HG03342 (cell line): ENCODE data around the gene ADARB2.
"Not testable (repeated sequence)": the region's sequence is repeated elsewhere in the genome, so short reads cannot be mapped to it uniquely, and the experiment has no call there.

ENCODE experiments used
- ATAC-seq: cut with Tn5 transposase; IDR thresholded peaks from one replicate; pipeline ENCODE4 v1.9.1; 2021; ENCODE audit warnings: mild to moderate bottlenecking, moderate library complexity; ENCODE audit not compliant: unreplicated experiment

ADARB2 gene

DNA sequence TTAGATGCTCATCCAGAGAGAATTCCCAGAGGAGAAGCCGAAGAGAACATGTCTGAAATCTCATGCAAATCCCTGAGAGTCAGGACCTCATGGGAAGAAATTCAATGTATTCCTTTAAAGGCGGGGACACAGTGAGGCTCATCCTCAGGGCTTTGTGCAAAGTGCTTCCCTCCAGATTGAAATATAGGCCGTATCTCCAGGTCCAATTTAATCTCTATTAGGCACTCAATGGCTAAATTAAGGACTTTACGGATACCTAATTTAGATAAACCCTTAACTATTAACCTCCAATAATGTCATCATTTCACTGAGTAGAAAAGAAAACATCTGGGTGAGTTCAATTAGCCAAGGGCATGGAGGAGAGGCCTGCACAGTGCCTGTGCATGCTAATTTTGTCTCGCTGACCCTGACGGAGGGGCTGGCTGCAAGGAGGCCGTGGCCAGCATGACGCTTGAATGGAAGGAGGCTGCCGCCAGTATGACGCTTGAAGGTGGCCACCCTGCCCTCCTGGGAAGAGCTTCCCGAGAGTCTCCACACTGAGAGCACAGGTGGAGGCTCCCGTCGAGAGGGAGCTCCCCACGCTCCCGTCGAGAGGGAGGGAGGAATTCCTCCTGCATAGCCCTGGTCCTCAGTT lies 287.6 kb downstream of the ADARB2 start:
- no peak for ATAC-seq

GRCh38 chr10:1449021-1449420 lies 288.3 kb downstream of the ADARB2 start:
- no peak for ATAC-seq

GRCh38 chr10:1448252-1448930 lies 288.9 kb downstream of the ADARB2 start:
- no peak for ATAC-seq

- no peak for ATAC-seq
Observed at GRCh38 chr10:1444826-1445225, 292.5 kb downstream of the ADARB2 start.

DNA sequence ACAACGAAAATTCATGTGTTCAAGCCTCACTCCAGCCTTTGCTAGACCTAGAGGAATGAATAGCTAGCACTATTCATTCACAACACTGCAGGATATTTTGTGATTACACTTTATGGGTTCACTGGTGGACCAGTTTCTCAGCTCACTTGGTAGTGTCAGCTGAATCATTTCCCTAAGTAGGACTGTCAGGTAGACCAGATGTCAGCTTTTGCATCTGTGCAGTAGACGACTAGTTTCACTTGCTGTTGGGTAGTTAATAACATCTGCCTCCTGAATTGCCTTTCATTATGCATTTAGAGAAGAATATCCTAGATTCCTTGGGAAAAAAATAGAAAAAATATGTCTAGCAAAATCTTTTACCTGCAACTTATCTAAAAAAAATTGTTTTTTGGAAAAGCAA lies 296.4 kb downstream of the ADARB2 start:
- ATAC-seq: no peak

DNA sequence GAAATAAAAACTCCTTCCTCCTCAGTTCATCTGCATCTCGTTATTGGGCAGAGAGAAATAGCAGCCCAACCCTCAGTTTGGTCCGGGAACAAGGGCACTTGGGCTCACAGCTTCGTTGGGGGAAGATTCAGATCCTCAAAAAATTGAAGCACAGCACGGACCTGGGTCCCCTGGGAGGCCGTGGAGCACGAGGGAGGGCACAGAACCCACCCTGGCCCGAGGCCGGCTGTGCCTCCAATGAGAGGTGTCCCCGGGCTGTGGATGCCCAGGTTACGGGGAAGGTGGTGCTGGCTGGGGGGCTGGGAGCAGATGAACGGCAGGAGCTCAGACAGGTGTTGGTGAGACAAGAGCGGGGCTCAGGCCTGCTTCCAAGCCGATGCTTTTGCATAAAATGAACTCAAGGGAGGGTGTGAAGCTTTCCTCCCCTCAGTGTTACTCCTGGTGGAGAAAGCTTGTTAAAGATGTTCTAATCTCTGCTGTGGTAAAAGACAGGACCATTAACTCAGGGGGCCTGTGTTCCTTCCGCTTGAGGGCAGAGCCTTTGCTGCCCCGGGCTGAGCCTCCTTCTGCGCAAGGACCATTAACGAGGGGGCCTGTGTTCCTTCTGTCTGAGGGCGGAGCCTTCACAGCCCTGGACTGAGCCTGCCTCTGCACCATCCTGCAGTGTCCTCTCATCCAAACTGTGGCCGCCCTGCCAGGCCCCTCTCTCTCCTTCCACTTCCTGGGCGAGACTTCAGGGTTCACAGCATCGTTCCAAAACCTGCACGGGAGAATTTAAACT lies 302.2 kb downstream of the ADARB2 start:
- ATAC-seq: no peak

DNA sequence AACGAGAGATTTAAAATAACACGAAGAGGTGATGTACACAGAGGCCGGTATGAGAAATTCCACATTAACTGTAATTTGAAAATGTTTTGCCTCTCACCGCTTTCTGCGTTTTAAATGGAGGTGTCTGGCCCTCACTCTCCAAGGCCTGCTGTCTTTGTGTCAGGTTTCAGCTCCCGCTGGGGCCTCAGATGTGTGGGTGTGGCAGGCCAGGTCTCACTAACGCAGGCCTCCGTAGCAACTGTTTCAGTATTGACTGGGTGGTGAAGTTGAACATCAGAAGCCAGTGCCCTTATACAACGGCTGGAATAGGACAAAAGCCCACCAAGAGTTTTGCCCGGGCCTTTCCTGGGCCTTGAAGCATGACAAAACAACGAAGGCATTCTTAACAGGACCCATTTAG lies 303.1 kb downstream of the ADARB2 start:
- no peak for ATAC-seq

DNA sequence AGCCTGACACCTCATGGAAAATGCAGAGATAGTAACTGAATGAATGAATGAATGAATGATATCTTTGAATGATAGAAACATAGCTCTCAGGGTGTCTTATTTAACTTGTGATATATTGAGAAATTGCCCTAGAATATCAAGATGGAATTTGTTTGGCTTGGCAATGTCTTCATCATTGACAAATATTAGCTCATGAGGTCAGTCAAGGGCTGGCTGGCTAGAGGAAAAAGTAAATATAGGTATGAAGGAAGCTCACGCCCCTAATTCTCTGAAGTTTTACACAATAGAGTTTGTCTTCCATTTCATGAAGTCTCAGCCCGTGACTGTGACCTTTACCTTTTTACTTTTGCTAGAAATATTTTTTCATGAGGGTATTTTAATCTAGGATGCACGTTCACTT lies 305.2 kb downstream of the ADARB2 start:
- ATAC-seq: no peak

DNA sequence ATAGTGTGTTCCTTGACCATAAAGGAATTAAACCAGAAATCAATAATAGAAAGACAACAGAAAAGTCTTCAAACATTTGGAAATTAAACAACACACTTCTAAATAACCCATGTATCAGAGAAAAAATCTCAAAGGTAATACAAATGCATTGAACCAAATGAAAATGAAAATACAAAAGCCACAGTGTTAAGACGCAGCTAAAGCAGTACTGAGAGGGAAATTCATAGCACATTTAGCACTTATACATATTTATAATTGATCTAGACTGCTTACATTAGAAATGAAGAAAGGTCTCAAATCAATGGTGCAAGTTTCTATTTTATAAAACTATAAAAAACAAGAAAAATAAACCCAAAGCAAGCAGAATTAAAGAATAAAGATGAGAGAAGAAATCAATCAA lies 306.1 kb downstream of the ADARB2 start:
- no peak for ATAC-seq

GRCh38 chr10:1427521-1428186 lies 309.7 kb downstream of the ADARB2 start:
- ATAC-seq: not testable (repeated sequence)

DNA sequence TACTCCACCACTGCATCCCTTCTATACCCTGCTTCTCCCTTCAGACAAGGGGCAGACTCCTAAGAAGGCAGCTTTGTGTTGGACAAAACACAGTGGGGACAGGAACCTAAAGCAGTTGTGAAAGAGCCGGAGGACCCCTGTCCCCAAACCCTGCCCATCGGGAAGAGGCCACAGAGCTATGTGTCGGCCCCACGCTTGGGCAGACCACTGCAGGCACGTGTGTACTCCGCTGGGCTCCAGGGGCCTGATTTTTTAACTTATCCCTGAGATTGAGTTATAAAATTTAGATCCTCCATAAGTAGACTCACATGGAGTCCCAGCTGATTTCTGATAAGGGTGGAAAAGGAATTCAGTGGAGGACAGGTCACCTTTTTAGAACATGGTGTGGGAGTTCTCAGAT lies 310.5 kb downstream of the ADARB2 start:
- ATAC-seq: no peak

DNA sequence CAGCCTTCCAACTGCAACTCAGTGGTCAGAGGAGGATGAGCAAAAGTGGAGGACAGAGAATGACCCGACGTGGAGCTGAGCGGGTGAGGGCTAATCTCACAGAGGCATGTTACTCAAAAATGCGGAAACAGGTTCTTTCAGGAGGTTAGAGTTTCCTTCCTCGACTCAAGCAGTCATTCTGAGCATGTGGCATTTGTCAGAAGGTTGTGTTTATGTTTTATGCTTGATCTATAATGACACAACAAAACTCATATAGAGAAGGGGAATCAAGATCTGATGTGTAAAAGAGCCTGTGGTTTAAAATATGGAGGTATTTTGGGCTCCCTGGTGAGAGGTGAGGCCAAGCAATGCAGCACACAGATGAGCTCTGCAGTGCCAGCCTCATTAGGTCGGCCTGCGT lies 311.4 kb downstream of the ADARB2 start:
- no peak for ATAC-seq

DNA sequence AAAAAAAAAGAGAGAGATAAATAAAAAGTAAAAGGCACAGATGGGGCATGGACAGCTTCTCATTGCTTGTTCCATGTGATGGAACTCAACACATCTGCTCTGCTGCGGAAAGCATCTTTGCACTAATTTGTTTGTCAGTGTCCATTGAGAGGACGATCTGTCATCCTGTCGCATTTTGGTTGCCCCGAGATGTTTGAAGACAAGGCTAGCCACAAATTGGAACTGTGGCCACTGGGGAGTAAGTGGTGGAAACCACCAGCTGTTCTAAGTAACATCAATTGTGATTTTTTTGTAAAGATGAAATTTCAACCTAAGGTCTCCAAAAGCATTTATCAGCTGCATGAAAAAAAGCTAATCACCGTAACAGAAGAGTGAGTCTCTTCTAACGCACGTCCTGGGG lies 312.7 kb downstream of the ADARB2 start:
- no peak for ATAC-seq

DNA sequence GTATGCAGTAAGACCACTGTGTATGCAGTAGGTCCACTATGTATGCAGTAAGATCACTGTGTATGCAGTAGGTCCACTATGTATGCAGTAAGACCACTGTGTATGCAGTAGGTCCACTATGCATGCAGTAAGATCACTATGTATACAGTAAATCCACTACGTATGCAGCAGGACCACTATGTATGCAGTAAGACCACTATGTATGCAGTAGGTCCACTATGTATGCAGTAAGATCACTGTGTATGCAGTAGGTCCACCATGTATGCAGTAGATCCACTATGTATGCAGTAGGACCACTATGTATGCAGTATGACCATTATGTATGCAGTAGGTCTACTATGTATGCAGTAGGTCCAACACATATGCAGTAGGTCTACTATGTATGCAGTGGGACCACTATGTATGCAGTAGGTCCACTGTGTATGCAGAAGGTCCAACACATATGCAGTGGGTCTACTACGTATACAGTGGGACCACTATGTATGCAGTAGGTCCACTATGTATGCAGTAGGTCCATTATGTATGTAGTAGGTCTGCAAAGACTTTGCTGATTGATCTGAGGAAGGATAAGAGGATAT lies 313.6 kb downstream of the ADARB2 start:
- ATAC-seq: no peak

DNA sequence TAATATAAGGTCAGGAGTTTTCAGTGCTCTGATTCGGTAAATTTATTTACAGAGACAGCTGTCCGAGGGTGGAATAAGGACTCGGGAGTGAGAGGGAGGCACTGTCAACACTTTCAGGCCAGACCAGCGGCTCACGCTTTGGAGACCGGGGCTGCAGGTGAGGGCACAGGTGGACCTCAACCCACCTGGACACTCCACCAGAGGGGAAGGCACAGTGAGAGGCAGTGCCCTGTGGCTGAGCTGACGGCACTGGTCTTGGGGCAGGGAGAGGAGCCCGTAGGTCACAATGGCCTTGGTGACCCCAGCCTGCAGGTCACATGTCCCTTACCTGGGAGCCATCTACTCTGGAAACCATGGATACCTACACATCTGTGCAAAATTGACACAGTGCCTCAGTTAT lies 315.1 kb downstream of the ADARB2 start:
- ATAC-seq: no peak

DNA sequence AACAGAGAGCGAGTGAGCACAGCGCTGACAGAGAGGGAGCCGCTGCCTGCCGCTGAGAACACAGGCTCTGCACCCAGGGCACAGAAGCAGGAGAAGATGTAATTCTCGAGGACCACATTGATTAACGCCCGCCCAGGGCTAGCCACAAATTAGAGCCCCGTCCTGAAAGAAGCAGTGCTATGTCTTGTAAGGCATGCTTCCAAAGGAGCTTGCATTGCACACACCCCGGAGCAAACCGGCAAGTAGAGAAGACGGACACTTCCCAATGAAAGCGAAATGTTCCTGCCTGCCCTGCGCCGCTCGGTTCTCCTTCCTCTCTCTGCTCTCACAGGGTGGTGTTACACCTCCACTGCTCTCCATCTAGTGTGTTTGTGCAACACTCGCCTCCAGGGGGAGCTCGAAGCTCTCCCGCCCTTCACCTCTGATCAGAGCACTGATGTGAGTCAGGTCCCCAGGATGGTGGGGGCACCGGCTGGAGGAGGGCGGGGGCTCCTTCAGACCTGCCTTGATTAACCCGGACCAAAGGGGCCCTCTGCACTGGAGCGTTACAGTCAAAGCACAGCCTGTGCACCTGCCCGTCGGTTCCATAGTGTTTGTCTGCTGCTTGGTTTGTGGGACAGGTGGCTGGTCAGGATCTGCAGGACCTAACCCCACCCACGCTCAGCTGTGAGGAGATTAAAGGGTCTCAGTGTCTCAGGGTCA lies 316.5 kb downstream of the ADARB2 start:
- ATAC-seq: peak; percentile 86

- no peak for ATAC-seq
Observed at GRCh38 chr10:1419796-1420610, 317.3 kb downstream of the ADARB2 start.

GRCh38 chr10:1418031-1418550 lies 319.2 kb downstream of the ADARB2 start:
- no peak for ATAC-seq

DNA sequence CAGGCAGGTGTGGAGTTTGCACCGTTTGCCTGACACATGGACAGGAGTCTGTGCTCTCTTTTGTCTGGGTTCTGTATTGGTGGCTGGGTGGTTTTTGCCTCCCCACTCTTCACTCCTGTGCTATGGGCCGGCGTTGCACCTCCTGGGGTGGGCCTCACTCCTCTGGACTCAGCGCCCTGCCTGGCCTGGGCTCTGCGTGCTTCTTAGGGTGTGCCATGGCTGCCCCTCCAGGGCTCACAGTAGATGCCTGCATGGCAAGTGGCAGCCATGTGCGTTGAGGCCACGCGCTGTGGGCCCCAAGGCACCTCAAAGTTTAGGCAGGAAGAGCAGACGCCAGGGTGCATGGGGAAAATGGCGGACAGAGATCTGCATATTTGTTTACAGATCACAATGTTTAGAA lies 319.8 kb downstream of the ADARB2 start:
- ATAC-seq: no peak
